ENCODE data around the gene SETD3.
"Not testable (repeated sequence)": the region's sequence is repeated elsewhere in the genome, so short reads cannot be mapped to it uniquely, and the experiment has no call there.

Gene SETD3

DNA sequence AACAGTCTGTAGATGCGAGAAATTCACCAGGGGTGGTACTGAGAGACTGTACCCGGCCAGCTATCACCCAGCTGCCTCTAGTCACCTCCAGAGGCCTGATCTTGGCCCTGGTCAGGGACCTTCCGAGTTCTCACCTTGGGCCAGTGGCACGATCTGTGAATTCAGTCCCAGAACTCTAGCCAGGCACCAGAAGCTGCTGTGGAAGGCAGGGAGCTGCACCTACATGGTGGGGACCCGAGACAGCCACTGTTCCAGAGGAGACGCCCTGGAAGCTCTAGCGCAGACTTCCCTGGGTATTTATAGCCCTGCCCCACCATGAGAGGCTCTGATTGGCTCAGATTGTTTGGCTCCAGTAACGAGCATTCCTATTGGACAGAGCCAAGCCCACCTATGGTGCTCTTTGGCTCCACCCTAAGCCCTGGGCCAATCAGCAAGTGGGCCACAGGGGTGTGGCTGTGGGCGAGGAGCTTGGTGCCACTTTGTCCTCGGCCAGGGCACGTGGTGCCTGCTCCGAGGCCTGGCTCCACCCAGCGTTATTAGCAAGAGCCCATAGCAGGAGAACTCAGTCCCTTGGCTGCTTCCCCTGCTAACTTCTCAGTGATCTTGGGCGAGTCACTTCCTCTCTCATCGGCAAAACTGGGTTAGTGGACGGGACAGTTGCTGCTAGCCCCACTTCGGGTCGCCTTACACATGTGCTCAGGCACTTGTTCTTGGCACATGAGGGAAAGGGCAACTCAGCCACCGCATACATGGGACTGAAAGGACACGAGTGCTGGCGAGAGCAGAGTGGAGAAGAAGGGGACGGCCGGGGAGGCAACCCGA, 119.7 kb downstream of the SETD3 start:
- no peak for DNase-seq (ENCODE audit: low spot score)

- no peak for DNase-seq (ENCODE audit: low spot score)
Observed at GRCh38 chr14:99359906-99360305, 120.8 kb downstream of the SETD3 start.

- no peak for DNase-seq (ENCODE audit: low spot score)
Observed at GRCh38 chr14:99357916-99358390, 122.7 kb downstream of the SETD3 start.

- DNase-seq (ENCODE audit: low spot score), result no peak
Observed at GRCh38 chr14:99357151-99357915, 123.3 kb downstream of the SETD3 start.

GRCh38 chr14:99356031-99356608, 124.5 kb downstream of the SETD3 start:
- no peak for DNase-seq (ENCODE audit: low spot score)

GRCh38 chr14:99354166-99354875, 126.3 kb downstream of the SETD3 start:
- DNase-seq (ENCODE audit: low spot score), result no peak

- DNase-seq (ENCODE audit: low spot score), result no peak
Observed at GRCh38 chr14:99352688-99353280, 127.9 kb downstream of the SETD3 start.

- no peak for DNase-seq (ENCODE audit: low spot score)
Observed at GRCh38 chr14:99351166-99352007, 129.3 kb downstream of the SETD3 start.

DNA sequence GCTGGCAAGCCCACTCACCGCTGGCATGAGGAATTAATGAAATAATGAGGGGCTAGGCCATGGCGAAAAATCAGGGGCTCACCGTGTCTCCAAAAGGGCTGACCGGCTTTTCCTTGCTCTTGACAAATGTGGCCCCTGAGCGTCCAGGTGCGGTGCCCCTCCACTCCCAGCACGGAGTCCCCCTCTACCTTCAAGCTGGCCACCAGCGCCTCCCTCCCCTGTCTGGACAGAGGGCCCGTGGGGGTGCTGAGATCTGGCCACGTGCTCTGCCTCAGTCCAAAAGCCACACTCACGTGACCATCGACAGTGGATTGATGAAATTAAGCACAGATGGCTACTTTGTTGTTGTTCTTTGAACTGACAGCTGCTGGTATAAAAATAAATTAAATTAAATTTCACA, 129.9 kb downstream of the SETD3 start:
- no peak for DNase-seq (ENCODE audit: low spot score)

GRCh38 chr14:99349721-99350495, 130.8 kb downstream of the SETD3 start:
- DNase-seq (ENCODE audit: low spot score), result no peak

GRCh38 chr14:99348816-99349614, 131.6 kb downstream of the SETD3 start:
- DNase-seq (ENCODE audit: low spot score), result no peak

- not testable (repeated sequence) for DNase-seq (ENCODE audit: low spot score)
Observed at GRCh38 chr14:99348231-99348630, 132.4 kb downstream of the SETD3 start.

All from CD4-positive, alpha-beta T cell treated with Interleukin-6 at 100 ng/mL for 8 hours (primary cell).